ENCODE data around the gene NRM.

DNA sequence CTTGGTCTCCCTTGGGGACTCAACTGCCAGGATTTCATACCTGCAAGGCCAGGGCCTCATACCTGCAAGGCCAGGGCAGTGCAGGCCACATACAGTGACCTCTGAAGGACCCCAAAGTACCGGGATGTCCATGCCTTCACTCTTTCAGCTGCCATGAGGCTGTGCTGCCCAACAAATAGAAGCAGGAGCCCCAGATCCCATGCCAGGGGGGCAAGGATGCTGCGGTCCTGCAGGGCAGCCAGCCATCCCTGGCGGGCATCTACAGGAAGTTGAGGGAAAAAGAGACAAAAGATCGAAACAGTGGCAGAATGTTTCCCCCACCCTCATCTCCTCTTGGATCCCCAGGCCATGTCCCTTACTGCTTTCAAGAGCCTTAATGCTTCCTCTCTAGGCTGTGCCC is 799 bp downstream of the NRM start:
- no peak for TF ChIP-seq CTCF (IDR thresholded peaks at IDR 0.05; ENCODE audit: insufficient read depth, low read length)
- no peak for TF ChIP-seq POLR2AphosphoS5 (IDR thresholded peaks at IDR 0.05; ENCODE audit: low read depth)
- no peak for TF ChIP-seq SPI1 (IDR thresholded peaks at IDR 0.05; ENCODE audit: borderline replicate concordance, low read depth)
